GM21825 (cell line): Measurements from ENCODE around the gene LRRC8D.

Source experiments
- ATAC-seq: cut with Tn5 transposase; IDR thresholded peaks from one replicate; pipeline ENCODE4 v1.9.1; 2021; ENCODE audit warnings: mild to moderate bottlenecking, moderate library complexity; ENCODE audit not compliant: unreplicated experiment

Gene LRRC8D

DNA sequence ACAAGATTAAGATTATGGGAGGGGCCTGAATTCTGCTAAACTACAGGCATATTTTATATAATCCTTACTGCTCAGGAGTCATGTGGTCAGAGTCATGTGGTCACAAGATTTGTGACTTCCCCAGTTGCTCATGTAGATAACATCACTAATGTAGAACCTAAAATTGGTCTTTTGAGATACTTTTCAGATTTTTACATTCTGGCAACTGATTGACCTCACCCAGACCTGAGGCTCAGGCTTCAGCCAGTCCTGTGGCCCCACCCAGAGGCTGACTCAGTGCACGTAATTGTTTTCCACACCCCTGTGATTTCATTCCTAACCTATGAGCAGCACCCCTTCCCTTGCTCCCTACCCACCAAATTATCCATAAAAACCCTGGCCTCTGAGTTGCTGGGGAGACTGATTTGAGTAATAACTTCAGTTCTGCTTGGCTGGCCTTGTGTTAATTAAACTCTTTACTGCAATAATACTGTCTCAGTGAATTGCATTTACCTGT lies 132.3 kb downstream of the LRRC8D start:
- ATAC-seq = no peak

DNA sequence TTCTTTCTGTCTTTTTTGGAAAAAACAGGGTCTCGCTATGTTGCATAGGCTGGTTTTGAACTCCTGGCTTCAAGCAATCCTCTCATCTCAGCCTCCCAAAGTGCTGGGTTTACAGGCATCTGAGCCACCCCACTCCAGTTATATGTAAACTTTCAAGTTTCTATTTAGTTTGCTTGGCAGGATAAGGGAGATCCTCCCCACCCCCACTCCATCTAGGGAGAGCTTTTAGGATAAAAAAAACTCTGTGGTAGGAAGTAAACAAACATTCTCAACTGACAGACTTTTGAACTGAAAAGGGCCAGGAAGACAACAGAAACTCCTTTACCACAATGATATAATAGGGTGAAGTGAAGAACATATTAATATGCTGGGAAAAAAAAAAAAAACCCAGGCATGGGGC lies 133.1 kb downstream of the LRRC8D start:
- no peak for ATAC-seq

DNA sequence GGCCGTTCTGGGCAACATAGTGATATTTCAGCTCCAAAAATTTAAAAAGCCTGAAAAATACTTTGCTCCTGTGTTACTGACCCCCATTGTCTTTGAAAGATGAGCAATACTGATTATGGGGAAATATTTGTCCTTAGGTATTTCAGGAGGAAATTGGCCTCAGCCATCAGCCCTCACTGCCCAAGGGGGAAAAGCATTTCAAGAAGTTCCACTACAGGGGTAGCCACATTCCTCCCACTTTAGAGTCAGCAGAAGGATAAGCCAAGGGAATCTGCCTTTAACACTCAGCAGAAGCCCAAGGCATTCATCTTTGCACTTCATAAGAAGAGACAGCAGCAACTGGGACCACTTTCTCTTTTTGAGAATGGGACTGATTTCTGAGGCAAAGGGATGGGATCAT lies 133.6 kb downstream of the LRRC8D start:
- ATAC-seq = no peak

DNA sequence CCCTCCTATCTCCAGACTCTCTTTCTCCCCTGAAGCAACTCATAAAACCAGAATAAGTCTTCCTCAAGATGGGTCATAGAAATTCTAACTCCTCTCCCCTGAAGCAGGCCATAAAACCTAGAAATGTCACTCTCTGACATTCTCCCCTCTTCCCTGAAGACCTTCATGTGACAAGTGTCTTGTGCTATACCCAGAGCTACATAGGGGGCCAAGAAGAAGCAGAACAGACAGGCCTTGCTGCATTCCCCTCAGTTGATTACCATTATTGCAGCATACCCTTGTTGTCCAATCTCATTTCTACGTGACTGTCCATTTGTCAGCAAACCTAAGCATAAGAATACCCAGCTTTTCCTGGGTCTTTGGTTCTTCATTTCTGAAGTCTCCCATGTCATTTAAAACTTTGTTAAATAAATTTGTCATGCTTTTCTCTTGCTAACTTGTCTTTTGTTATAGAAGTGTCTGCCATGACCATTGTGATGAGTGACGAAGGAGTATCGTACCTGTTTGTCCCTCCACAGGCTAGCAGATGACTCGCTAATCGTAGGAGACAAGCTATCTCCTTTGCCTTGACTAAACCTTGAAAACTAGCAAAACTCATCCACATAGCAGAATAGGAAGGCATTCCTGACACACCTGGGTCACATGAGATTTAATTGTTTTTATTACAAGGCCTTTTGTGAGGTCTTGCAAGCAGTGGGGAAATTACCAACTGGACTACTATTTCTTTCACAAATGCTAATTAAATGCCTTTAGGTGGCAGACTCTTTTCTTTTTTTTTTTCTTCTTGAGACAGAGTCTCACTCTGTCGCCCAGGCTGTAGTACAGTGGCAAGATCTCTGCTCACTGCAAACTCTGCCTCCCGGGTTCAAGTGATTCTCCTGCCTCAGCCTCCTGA lies 134.7 kb downstream of the LRRC8D start:
- ATAC-seq = no peak

DNA sequence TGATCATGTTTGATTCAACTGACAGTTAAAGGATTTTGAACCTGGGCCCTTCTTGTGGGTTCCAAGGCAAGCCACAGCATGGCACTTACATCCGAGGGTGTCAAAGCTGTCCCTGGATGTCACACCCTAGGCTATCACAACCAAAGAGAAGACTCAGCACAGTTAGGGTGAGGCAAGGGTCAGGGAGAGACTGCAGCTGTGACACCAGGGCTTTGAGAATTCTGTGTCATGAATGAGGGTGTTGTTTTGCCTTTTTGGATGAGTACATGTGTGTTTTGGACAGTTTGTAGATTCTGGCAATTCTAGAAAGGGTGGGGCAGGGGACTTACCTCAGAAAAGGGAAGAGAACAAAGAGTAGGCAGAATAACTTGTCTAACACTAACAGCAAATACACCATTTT lies 136.3 kb downstream of the LRRC8D start:
- no peak for ATAC-seq

DNA sequence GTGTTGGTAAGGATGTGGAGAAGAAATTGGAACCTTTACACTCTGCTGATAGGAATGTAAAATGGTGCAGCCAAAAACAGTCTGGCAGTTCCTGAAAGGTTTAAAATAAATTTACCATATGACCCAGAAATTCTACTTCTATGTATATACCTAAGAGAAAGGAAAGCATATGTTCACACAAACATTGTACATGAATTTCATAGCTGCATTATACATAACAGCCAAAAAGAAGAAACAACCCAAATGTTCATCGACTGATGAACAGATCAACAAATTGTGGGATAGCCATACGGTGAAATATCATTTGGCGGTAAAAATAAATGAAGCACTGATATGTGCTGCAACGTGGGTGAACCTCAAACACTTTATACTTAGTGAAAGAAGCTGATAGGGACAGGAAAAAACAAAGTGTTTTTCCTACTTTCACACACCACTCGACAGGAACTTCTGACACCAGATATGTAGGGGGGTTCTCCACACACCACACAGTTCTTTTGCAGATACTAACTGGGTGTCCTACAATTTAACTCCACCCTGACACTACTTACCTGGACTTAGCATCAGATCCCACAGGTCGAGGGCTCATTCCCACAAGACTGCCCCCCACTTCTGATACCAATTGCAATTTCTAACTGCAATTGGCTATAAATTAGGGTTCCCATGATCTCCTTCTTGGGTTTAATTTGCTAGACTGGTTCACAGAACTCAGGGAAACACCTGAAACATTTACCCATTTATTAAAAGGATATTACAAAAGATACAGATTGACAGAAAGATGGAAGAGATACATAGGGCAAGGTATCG lies 138.2 kb downstream of the LRRC8D start:
- ATAC-seq = no peak

DNA sequence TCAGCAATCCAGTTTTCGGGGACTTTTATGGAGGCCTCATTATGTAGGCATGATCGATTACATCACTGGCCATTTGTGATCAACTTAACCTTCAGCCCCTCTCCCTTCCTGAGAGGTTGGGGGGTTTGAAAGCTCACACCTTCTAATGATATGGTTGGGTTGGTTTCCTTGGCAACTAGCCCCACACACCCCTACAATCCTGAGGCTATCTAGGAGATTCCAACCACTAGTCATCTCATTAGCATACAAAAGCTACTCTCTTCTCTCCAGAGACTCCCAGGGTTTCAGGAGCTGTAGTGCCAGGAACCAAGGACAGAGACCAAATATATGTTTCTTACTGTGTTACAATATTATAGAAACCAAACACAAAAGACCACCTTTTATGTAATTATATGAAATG lies 138.9 kb downstream of the LRRC8D start:
- no peak for ATAC-seq

DNA sequence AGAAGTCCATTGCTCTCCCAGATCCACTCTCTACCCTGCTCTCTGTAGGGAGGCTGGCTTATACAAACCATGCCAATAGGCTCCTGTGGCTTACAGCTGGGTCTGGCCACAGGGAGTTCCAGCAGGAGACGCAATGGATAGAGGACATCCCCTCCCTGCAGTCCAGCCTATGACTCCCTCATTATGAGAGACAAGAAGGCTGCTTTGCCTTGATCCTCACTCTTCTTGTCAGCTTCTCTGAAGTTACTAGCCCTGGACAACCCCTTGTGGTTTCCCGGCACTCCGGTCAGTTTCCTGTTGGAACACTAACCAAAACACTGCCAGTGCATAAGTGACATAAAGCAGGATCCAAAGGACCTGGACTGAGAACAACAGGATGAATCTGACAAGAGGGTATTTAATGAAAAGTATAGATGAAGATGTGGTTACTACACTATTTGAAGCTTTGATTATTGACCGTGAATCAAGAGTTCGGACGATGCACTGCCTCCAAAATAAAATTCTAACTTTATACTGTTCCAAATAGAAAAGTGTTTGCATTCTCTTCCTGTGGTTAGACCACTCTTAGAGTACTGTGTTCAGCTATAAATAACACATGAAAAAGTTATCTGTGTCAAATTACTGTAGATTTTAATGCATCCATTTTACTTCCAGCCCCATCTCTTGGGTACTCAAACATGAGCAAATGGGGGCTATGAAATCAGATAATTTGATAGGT lies 141.4 kb downstream of the LRRC8D start:
- ATAC-seq = peak; percentile 60

DNA sequence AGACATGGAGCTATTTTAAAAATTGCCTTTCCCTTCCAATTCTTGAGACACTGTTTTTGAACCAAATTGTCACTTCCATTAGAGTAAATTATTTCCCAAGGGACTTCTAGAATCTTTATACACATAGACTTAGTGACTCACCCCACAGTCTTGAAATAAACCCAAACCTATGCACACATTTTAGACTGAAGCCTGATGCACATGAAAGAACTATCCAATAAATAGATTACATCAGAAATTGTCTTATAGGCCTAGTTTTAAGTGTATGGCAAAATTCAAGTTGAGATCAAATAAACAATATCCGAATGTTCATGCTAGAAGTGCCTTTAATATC lies 141.9 kb downstream of the LRRC8D start:
- no peak for ATAC-seq

DNA sequence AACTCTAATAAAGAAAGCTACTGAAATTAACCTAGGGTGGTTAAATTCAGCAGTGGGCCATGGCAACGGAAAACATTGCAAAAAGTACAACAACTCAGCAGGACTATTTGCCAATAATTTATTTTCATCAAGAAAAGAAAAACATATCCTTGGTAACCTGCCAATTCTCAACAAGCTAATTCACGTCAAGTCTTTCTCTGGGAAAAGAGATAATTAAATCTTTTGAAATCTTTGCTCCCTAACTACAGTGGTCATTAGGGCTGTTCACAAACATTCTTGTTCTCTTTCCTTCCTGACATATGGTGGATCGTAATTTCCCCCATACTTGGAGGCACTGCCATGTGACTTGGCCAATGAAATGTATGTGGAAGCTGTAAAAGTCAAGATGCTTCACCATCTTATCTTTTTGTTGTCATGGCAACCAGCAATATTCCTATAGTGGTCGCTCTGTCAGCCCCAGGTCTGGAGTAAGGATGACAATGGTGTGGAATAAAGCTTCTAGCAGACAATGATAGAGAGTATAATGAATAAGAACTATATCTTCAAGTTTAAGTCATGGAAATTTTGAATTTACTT lies 144.4 kb downstream of the LRRC8D start:
- no peak for ATAC-seq

DNA sequence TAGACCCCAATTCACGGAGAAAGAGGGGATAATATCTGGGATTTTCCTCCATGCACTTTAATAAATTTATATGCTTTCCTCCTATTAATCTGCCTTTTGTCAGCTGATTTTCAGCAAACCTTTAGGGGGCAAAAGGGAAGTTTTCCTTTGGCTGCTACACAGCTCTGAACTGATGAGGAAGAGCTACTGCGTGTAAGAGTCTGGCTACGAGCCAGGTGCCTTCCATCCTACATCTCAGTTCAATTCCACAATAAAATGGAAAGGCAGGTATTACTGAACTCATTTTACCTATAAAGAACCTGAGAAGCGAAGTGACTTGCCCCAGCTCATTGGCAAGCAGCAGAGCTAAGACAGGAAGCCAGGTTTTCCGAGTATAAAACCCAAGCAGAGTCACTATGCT lies 145.8 kb downstream of the LRRC8D start:
- no peak for ATAC-seq

DNA sequence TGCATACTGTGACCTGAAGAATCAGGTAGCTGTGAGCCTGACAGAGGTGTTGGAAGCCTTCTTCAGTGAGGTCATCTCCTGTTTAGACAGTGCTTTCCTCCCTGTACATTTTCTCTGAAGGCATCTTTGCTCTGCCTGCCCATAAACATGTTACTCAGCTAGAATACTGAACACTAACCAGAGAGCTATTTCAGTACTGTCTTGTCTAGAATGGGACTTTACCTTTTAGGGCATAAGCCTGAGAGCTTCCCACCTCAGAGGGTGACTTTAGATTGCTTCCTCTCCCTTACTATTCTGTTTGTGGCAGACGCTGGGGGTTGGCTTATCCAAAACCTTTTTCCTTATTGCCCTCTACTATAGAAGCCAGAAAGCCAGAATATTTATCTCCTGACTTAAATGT lies 150.8 kb downstream of the LRRC8D start:
- ATAC-seq = peak; percentile 91

DNA sequence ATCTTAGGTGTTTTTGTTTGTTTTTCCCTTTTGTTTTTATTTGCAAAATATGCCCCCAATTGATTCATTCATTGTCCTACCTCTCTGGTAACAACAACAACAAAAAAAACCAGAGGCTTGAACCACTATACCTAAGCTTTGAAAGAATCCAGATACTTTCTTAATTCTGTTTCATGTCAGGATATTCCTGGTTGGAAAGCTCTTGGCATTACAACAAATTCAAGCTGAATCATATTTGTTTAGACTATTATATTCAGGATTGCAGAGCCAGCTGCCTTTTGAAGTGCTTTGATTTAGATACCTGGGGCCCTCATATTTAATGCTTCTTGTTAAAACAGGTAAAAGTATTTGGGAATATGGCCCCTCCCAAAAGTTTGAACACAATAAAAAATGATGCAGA lies 151.2 kb downstream of the LRRC8D start:
- ATAC-seq = no peak

DNA sequence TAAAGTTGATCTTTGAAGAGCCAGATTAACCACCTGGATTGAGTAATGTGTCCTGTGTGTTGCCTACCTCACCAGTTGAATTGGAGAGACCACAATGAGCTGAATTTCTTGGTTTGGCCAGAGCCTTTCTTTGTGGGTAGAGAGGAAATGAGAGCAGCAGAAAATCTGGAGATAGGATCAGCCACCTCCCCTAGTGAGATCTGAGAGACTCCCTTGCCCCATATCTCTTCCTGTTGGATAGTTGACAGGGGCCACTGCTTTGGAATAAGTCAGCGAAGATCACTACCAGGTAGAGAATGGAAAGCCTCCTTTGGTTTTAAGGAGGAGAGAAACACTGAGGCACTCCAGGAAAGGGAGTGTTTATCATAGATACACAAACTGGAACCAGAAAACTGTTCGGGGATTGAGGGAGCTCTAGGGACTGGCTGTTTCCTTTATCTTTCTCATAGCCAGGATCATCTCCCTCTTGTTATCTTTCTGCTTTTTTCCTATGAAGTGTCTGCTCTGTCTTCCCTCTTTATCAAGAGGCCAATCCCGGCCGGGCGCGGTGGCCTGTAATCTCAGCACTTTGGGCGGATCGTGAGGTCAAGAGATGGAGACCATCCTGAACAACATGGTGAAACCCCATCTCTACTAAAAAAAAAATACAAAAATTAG lies 152.8 kb downstream of the LRRC8D start:
- ATAC-seq = no peak

DNA sequence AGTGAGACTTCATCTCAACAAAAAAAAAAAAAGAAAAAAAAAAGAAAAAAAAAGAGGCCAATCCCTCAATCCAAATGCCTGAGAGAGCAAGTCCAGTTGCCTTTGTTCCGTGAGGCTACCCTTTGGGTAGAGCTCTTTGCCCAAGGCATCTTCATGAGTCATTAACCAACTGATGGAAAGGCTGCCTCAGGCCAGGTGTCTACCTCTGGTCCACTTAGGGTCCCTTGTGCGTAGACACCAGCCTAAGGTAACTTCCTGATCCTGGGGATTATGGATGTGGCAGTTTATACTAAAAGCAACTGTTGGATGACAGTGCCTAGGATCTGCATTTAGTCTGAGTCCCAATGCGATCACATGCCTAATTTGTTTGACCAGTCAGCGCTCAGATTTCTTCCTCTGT lies 153.4 kb downstream of the LRRC8D start:
- ATAC-seq = no peak

DNA sequence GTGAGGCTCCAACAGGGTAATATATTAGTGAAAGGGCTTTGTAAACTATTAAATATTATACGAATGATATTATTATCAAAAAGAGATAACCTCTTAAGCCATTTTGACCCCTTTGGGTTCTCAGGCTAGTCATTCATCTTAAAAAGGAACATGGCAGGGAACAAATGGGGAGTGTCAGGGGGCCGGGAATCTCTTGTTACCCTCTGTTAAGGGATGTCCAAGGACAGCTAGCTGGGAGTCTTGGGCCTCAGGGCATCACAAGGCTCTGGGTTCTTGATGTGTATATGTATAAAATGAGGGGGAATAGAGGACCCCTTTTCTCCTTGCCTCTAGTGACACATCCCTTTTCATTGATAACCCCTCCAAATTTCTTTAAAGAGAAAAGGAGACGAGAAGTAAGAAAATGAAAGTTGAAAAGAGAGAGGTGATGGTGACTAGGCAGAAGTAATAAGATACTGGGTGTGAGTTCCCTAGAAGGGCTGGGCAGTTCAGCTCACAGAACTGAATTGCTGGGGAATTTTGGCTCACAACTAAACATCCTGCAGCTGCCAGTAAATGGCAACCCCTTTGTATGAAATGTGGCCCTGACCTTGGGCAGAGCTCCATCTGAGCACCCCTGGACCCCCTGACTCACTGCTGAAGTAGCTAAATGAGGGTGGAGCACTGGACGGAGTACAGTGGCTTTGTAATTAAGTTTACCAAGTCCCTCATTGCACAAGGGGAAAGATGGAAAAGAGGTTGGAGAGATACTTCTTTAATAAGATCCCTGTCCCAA lies 154.1 kb downstream of the LRRC8D start:
- no peak for ATAC-seq

DNA sequence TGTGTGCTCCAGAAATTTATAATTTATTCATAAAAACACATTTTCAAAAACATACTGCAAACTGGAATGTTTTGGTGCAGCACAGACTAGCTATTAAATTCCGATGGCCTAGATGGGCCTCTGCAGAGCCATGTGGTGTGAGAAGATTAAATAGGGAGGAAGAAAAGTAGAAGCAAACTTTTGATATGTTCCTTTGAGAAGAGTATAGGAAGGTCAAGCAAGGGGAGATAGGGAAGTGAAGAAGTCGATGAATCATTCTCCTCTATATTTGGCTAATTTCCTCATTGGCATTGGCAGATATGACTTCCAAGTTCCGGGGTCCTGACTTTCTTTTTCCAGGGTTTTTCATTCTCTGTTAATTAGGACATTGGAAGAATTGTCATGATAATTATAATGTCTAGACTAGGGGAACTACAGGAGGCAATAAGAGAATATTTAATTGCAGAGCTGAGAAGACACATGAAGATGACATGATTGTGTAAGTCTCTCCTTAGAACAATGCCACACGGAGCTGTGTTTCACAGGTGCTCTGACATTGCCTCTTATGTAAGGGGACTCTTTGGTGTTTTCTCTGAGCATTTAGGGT lies 154.8 kb downstream of the LRRC8D start:
- no peak for ATAC-seq

DNA sequence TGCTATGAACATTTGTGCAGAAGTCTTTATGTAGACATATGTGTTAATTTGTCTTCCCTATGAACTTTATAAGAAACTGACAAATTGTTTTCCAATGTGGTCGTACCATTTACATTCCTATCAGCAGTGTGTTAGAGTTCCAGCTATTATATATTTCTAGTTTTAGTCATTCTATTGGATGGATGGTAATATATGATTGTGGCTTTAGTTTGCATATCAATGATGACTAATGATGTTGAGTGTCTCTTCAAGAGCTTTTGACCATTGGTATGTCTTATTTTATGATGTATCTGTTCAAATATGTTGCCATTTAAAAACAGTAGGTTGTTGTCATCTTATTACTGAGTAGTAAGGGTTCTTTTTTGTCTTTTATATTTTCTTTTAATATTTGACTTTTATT lies 157.9 kb downstream of the LRRC8D start:
- ATAC-seq = no peak

DNA sequence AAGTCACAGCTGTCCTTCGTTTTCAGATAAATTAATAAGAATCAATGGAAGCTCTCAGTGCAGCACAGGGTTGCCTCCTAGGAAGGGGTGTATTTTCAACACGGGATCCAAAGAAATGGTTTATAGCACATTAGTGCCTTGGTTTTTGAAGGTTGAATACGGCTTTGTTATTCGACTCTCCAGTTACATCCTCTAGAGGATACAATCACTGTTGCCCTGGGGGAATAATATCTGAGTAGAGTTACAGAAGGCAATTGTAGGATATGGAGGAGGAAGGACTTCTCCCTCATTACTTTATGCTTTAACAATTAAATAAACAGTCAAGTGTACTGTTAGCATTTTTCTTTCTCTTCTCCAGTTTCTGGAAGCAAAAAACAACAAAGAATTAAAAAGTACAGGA lies 159.8 kb downstream of the LRRC8D start:
- ATAC-seq = no peak
